H9 (cell line): ENCODE results near the gene NDUFA5. TPM values are rescaled to one million over a fixed set of nuclear protein-coding genes. Genes with fewer than 3 reads are reported as not detected.

Experiments
- DNase-seq: peaks from one replicate; pipeline ENCODE4 v3.0.0-alpha.2; 2017
- H2AFZ ChIP-seq: one replicate; pipeline ENCODE4 v1.6.1; 2013; ENCODE audit warnings: mild to moderate bottlenecking, low read length, control low read depth, moderate library complexity
- H2AK5ac ChIP-seq: 2 replicates; pipeline ENCODE4 v1.6.1; 2013; ENCODE audit warnings: low read length, control low read depth, mixed read lengths; ENCODE audit not compliant: insufficient read length
- H2BK120ac ChIP-seq: one replicate; pipeline ENCODE4 v1.6.1; 2013; ENCODE audit warnings: low read depth, mild to moderate bottlenecking, low read length, control low read depth, inconsistent platforms; ENCODE audit not compliant: poor library complexity, severe bottlenecking
- H2BK12ac ChIP-seq: 2 replicates; pipeline ENCODE4 v1.6.1; 2013; ENCODE audit warnings: low read length, control low read depth, mixed read lengths, low read depth; ENCODE audit not compliant: insufficient read length
- H2BK15ac ChIP-seq: 2 replicates; pipeline ENCODE4 v1.6.1; 2013; ENCODE audit warnings: low read depth, low read length, control low read depth
- H2BK20ac ChIP-seq: one replicate; pipeline ENCODE4 v1.6.1; 2013; ENCODE audit warnings: low read depth, mild to moderate bottlenecking, low read length, control low read depth, inconsistent platforms; ENCODE audit not compliant: poor library complexity, severe bottlenecking
- H2BK5ac ChIP-seq: 2 replicates; pipeline ENCODE4 v1.6.1; 2013; ENCODE audit warnings: low read length, control low read depth, mixed read lengths; ENCODE audit not compliant: insufficient read length
- H3K14ac ChIP-seq: 2 replicates; pipeline ENCODE4 v1.6.1; 2013; ENCODE audit warnings: low read length, control low read depth; ENCODE audit not compliant: insufficient read depth
- H3K18ac ChIP-seq: 2 replicates; pipeline ENCODE4 v1.6.1; 2013; ENCODE audit warnings: low read depth, mild to moderate bottlenecking, mixed read lengths, low read length, control low read depth; ENCODE audit not compliant: insufficient read length
- H3K23ac ChIP-seq: 2 replicates; pipeline ENCODE4 v1.6.1; 2013; ENCODE audit warnings: low read length, control low read depth, mixed read lengths, low read depth; ENCODE audit not compliant: insufficient read length
- H3K23me2 ChIP-seq: 2 replicates; pipeline ENCODE4 v1.6.1; 2013; ENCODE audit warnings: low read depth, mild to moderate bottlenecking, mixed read lengths, low read length, control low read depth; ENCODE audit not compliant: insufficient read length, poor library complexity, severe bottlenecking
- H3K27ac ChIP-seq: 2 replicates; pipeline ENCODE4 v1.5.1; 2013; ENCODE audit warnings: low read length, control low read depth, mixed read lengths, low read depth; ENCODE audit not compliant: insufficient read length
- H3K27me3 ChIP-seq: 2 replicates; pipeline ENCODE4 v1.6.1; 2013; ENCODE audit warnings: low read length, control low read depth, inconsistent platforms; ENCODE audit not compliant: insufficient read depth
- H3K4ac ChIP-seq: 2 replicates; pipeline ENCODE4 v1.6.1; 2013; ENCODE audit warnings: low read depth, mild to moderate bottlenecking, control low read depth, inconsistent platforms, low read length, moderate library complexity
- H3K4me1 ChIP-seq: 2 replicates; pipeline ENCODE4 v1.6.1; 2013; ENCODE audit warnings: low read length, control low read depth, inconsistent platforms; ENCODE audit not compliant: insufficient read depth
- H3K4me2 ChIP-seq: 2 replicates; pipeline ENCODE4 v1.6.1; 2013; ENCODE audit warnings: low read length, control low read depth, mixed read lengths; ENCODE audit not compliant: insufficient read length, insufficient read depth
- H3K56ac ChIP-seq: 2 replicates; pipeline ENCODE4 v1.6.1; 2013; ENCODE audit warnings: low read depth, mild to moderate bottlenecking, mixed read lengths, low read length, control low read depth; ENCODE audit not compliant: insufficient read length
- H3K79me1 ChIP-seq: 2 replicates; pipeline ENCODE4 v1.6.1; 2013; ENCODE audit warnings: low read depth, mild to moderate bottlenecking, moderate library complexity, low read length, control low read depth, inconsistent platforms; ENCODE audit not compliant: insufficient read depth, poor library complexity, severe bottlenecking
- H3K79me2 ChIP-seq: 2 replicates; pipeline ENCODE4 v1.6.1; 2013; ENCODE audit warnings: low read length, control low read depth, inconsistent platforms; ENCODE audit not compliant: insufficient read depth
- H3K9ac ChIP-seq: 2 replicates; pipeline ENCODE4 v1.6.1; 2013; ENCODE audit warnings: low read length, control low read depth, mixed read lengths; ENCODE audit not compliant: insufficient read length; ENCODE audit errors: extremely low read depth
- H3K9me3 ChIP-seq: one replicate; pipeline ENCODE4 v1.6.1; 2013; ENCODE audit warnings: low read depth, low read length, inconsistent platforms; ENCODE audit not compliant: control insufficient read depth
- H3T11ph ChIP-seq: one replicate; pipeline ENCODE4 v1.6.1; 2013; ENCODE audit warnings: mild to moderate bottlenecking, low read length, control low read depth, inconsistent platforms
- H4K20me1 ChIP-seq: one replicate; pipeline ENCODE4 v1.6.1; 2013; ENCODE audit not compliant: control insufficient read depth, insufficient read length, insufficient read depth
- H4K5ac ChIP-seq: 2 replicates; pipeline ENCODE4 v1.6.1; 2013; ENCODE audit warnings: low read depth, mild to moderate bottlenecking, mixed read lengths, low read length, control low read depth; ENCODE audit not compliant: insufficient read length
- H4K8ac ChIP-seq: replicated peaks from 2 replicates; pipeline ENCODE4 v1.6.1; 2013; ENCODE audit warnings: low read length, control low read depth, mixed read lengths, low read depth; ENCODE audit not compliant: insufficient read length
- H4K91ac ChIP-seq: 2 replicates; pipeline ENCODE4 v1.6.1; 2013; ENCODE audit warnings: low read depth, mild to moderate bottlenecking, moderate library complexity, mixed read lengths, low read length, control low read depth; ENCODE audit not compliant: insufficient read length
- H3K27ac Mint-ChIP-seq, 3 experiments: 2 replicates in 2 of 3; 3 replicates in 1 of 3; pipeline ENCODE4 v1.8.0; 2020 to 2021; ENCODE audit warnings: mixed read lengths in 3 of 3, mild to moderate bottlenecking in 1 of 3, moderate library complexity in 1 of 3
- H3K27me3 Mint-ChIP-seq: 2 replicates; pipeline ENCODE4 v1.8.0; 2021; ENCODE audit warnings: low read depth, mild to moderate bottlenecking, moderate library complexity, mixed read lengths
- H3K36me3 Mint-ChIP-seq, 3 experiments: 2 replicates in 2 of 3; 3 replicates in 1 of 3; pipeline ENCODE4 v1.8.0; 2020 to 2021; ENCODE audit warnings: low read depth in 3 of 3, mixed read lengths in 3 of 3; ENCODE audit not compliant: insufficient read depth in 1 of 3
- H3K4me1 Mint-ChIP-seq, 2 experiments: 2 replicates each; pipeline ENCODE4 v1.8.0; 2020; ENCODE audit warnings: mixed read lengths in 2 of 2
- H3K4me3 Mint-ChIP-seq, 2 experiments: 2 replicates in 1 of 2; 3 replicates in 1 of 2; pipeline ENCODE4 v1.8.0; 2020 to 2021; ENCODE audit warnings: mild to moderate bottlenecking in 2 of 2, mixed read lengths in 2 of 2, moderate library complexity in 1 of 2
- H3K9me3 Mint-ChIP-seq, 2 experiments: 2 replicates in 1 of 2; 3 replicates in 1 of 2; pipeline ENCODE4 v1.8.0; 2020; ENCODE audit warnings: mild to moderate bottlenecking in 2 of 2, mixed read lengths in 2 of 2, moderate library complexity in 1 of 2
- WGBS: extraction: QIAGEN DNeasy Blood & Tissue Kit; methylation state at CpG from one replicate; pipeline ENCODE4 v1.1.7; 2013; ENCODE audit warnings: missing lambda C conversion rate, low lambda C conversion rate, mixed read lengths; ENCODE audit not compliant: insufficient read length; ENCODE audit errors: extremely low coverage; 5-methylcytosine and 5-hydroxymethylcytosine counted together
- total RNA-seq: library from RNA; stranded (reverse); gene quantifications from 2 replicates; pipeline ENCODE4 v1.2.1, GENCODE V29; 2021
- TF ChIP-seq, protein P1 (sequence below): fragments of 200-600 bp; sonication (generic); conservative IDR thresholded peaks from 3 replicates; pipeline ENCODE4 v1.8.0; 2021; ENCODE audit warnings: antibody characterized with exemption, mild to moderate bottlenecking

Gene NDUFA5
- total RNA-seq, 1 experiment from 2014 or later: 76.5 TPM

DNA sequence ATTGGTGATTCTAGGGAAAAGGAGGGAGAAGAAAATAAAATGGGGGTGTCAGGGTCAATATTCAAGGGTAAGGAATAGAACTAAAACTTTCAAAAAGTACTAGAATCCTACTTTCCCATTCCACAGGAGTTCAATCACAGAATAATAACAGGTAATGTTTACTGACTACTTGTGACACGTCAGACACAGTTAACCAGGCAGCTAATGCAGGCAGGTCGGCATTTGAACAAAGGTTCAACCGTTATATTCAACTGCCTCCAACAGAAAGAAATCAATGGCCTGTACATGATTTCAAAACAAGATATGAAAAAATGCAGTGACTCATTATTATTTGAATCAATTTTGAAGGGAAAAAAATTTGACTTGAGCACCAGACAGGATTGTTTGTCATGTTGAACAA, 47.1 kb upstream of the NDUFA5 start:
- H3K27me3 Mint-ChIP-seq: no peaks in the 10 kb centered on the region
- no peak overlapping the region for H2BK20ac ChIP-seq
- H3K14ac ChIP-seq: no peak overlapping the region
- H2BK5ac ChIP-seq: no peak overlapping the region
- no peaks in the 10 kb centered on the region for H3K23me2 ChIP-seq
- no peaks in the 10 kb centered on the region for H3K27me3 ChIP-seq
- no peak overlapping the region for H3K4ac ChIP-seq
- no peaks in the 10 kb centered on the region for H3K79me1 ChIP-seq
- no peak overlapping the region for H4K5ac ChIP-seq
- no peaks in the 10 kb centered on the region for H3K79me2 ChIP-seq
- no peak overlapping the region for H3K4me2 ChIP-seq
- H3K27ac Mint-ChIP-seq: no peak overlapping the region
- no peak overlapping the region for H2BK120ac ChIP-seq
- H3K9me3 Mint-ChIP-seq: no peaks in the 10 kb centered on the region
- no peak for DNase-seq
- H2BK12ac ChIP-seq: no peak overlapping the region
- no peaks in the 10 kb centered on the region for H3K9me3 ChIP-seq
- no peak overlapping the region for H2AK5ac ChIP-seq
- H2AFZ ChIP-seq: no peak overlapping the region
- no peak overlapping the region for H3K4me3 Mint-ChIP-seq
- TF ChIP-seq, protein P1, sequence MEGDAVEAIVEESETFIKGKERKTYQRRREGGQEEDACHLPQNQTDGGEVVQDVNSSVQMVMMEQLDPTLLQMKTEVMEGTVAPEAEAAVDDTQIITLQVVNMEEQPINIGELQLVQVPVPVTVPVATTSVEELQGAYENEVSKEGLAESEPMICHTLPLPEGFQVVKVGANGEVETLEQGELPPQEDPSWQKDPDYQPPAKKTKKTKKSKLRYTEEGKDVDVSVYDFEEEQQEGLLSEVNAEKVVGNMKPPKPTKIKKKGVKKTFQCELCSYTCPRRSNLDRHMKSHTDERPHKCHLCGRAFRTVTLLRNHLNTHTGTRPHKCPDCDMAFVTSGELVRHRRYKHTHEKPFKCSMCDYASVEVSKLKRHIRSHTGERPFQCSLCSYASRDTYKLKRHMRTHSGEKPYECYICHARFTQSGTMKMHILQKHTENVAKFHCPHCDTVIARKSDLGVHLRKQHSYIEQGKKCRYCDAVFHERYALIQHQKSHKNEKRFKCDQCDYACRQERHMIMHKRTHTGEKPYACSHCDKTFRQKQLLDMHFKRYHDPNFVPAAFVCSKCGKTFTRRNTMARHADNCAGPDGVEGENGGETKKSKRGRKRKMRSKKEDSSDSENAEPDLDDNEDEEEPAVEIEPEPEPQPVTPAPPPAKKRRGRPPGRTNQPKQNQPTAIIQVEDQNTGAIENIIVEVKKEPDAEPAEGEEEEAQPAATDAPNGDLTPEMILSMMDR: no peak
- no peak overlapping the region for H3K56ac ChIP-seq
- no peaks in the 10 kb centered on the region for H4K20me1 ChIP-seq
- peaks cover 2 to 10% of the 10 kb centered on the region in 2 experiments; a peak in 2 of 4 replicates for H3K4me1 Mint-ChIP-seq
- H4K8ac ChIP-seq: no peak overlapping the region
- no peak overlapping the region for H3K27ac ChIP-seq
- H3K36me3 Mint-ChIP-seq: no peaks in the 10 kb centered on the region
- H3T11ph ChIP-seq: no peak overlapping the region
- no peak overlapping the region for H2BK15ac ChIP-seq
- no peak overlapping the region for H3K23ac ChIP-seq
- no peak overlapping the region for H3K9ac ChIP-seq
- H3K4me1 ChIP-seq: no peaks in the 10 kb centered on the region
- H4K91ac ChIP-seq: no peak overlapping the region
- no peak overlapping the region for H3K18ac ChIP-seq
- no CpG with 5 or more reads among the region's 3 CpGs for WGBS
